Measurements from ENCODE around the gene ZSWIM1. TPM values are rescaled to one million over a fixed set of nuclear protein-coding genes. Genes with fewer than 3 reads are reported as not detected.

Gene ZSWIM1
- total and polyA plus RNA-seq, 2 donors from 2014 or later, result 6.7 to 13.1 TPM

- DNase-seq (no peak), FAIRE-seq (no peak)
- Histone ChIP-seq H3K9ac (ENCODE audit: low read length in 3 of 3) (peak overlapping the region in 1 of 3 donors; percentile 16), H3K4me3 (ENCODE audit: low read length in 3 of 3) (no peak overlapping the region), H3K27ac (ENCODE audit: low read depth in 2 of 2, low read length in 2 of 2) (peak overlapping the region; percentile 16 to 86), H3K27me3 (ENCODE audit: control insufficient read depth, insufficient read depth, low read length) (no peaks in the 10 kb centered on the region), H3K9me3 (ENCODE audit: control insufficient read depth in 2 of 3, insufficient read depth in 1 of 3, low read length in 3 of 3) (no peaks in the 10 kb centered on the region), H3K36me3 (ENCODE audit: control insufficient read depth in 2 of 3, insufficient read depth in 3 of 3, low read length in 3 of 3) (no peaks in the 10 kb centered on the region), H3K4me1 (ENCODE audit: control insufficient read depth in 2 of 3, insufficient read depth in 2 of 3, low read depth in 1 of 3, low read length in 3 of 3) (peaks cover 0 to 19% (median 12%) of the 10 kb centered on the region in 3 donors)
- intact Hi-C loops (cut with DNase I), result no loop called here
- TF ChIP-seq CTCF (IDR thresholded peaks at IDR 0.05; ENCODE audit: borderline replicate concordance, extremely low read depth, insufficient read depth), result no peak
Measured at GRCh38 chr20:45920462-45921336, 39.7 kb downstream of the ZSWIM1 start.

GRCh38 chr20:45921337-45922189 is 40.5 kb downstream of the ZSWIM1 start:
- Histone ChIP-seq H3K4me3 (ENCODE audit: low read length in 3 of 3) (no peak overlapping the region), H3K36me3 (ENCODE audit: control insufficient read depth in 2 of 3, insufficient read depth in 3 of 3, low read length in 3 of 3) (no peaks in the 10 kb centered on the region), H3K9me3 (ENCODE audit: control insufficient read depth in 2 of 3, insufficient read depth in 1 of 3, low read length in 3 of 3) (no peaks in the 10 kb centered on the region), H3K9ac (ENCODE audit: low read length in 3 of 3) (no peak overlapping the region), H3K4me1 (ENCODE audit: control insufficient read depth in 2 of 3, insufficient read depth in 2 of 3, low read depth in 1 of 3, low read length in 3 of 3) (peaks cover 0 to 19% (median 12%) of the 10 kb centered on the region in 3 donors), H3K27me3 (ENCODE audit: control insufficient read depth, insufficient read depth, low read length) (no peaks in the 10 kb centered on the region), H3K27ac (ENCODE audit: low read depth in 2 of 2, low read length in 2 of 2) (peak overlapping the region in 1 of 2 donors; percentile 3)
- DNase-seq, result peak in 3 of 5 donors; percentile 41 to 57 (median 53)
- no peak for FAIRE-seq
- intact Hi-C loops (cut with DNase I), result no loop called here
- TF ChIP-seq CTCF (IDR thresholded peaks at IDR 0.05; ENCODE audit: borderline replicate concordance, extremely low read depth, insufficient read depth), result no peak

- Histone ChIP-seq H3K9me3 (ENCODE audit: control insufficient read depth in 2 of 3, insufficient read depth in 1 of 3, low read length in 3 of 3) (no peaks in the 10 kb centered on the region), H3K36me3 (ENCODE audit: control insufficient read depth in 2 of 3, insufficient read depth in 3 of 3, low read length in 3 of 3) (no peaks in the 10 kb centered on the region), H3K4me1 (ENCODE audit: control insufficient read depth in 2 of 3, insufficient read depth in 2 of 3, low read depth in 1 of 3, low read length in 3 of 3) (peaks cover 0 to 15% (median 12%) of the 10 kb centered on the region in 3 donors), H3K4me3 (ENCODE audit: low read length in 3 of 3) (peak overlapping the region in 1 of 3 donors; percentile 32), H3K27me3 (ENCODE audit: control insufficient read depth, insufficient read depth, low read length) (no peaks in the 10 kb centered on the region), H3K27ac (ENCODE audit: low read depth in 2 of 2, low read length in 2 of 2) (peak overlapping the region; percentile 37 to 90), H3K9ac (ENCODE audit: low read length in 3 of 3) (peak overlapping the region in 1 of 3 donors; percentile 12)
- intact Hi-C loops (cut with DNase I), result no loop called here
- no peak for TF ChIP-seq CTCF (IDR thresholded peaks at IDR 0.05; ENCODE audit: borderline replicate concordance, extremely low read depth, insufficient read depth)
- peak in 3 of 5 donors; percentile 47 to 88 (median 69) for DNase-seq
- FAIRE-seq, result no peak
Measured at GRCh38 chr20:45924391-45925261, 43.6 kb downstream of the ZSWIM1 start.

Data from kidney (tissue), 14 donors.